Stomach (tissue), 9 donors: ENCODE results near the gene ATXN1. TPM values are rescaled to one million over a fixed set of nuclear protein-coding genes. Genes with fewer than 3 reads are reported as not detected.

Experiments used
- DNase-seq, 2 donors: peaks; one replicate each; pipeline versions ENCODE4 v3.0.0 to v3.0.0-alpha.2; 2013 to 2019
- H3K27ac ChIP-seq, 5 donors: fragments of 200-600 bp in 4 of 5; sonication (generic) in 4 of 5; one replicate each; pipeline ENCODE4 v1.5.1; 2013 to 2019; ENCODE audit warnings: mild to moderate bottlenecking in 1 of 5, moderate library complexity in 1 of 5
- H3K27me3 ChIP-seq, 3 donors: fragments of 200-600 bp; sonication (generic); one replicate each; pipeline ENCODE4 v1.5.1; 2017 to 2019; ENCODE audit warnings: mixed run types in 1 of 3
- H3K36me3 ChIP-seq, 4 donors: fragments of 200-600 bp; sonication (generic); 1 replicate in 3 of 4; 2 replicates in 1 of 4; pipeline ENCODE4 v1.5.1; 2016 to 2019
- H3K4me1 ChIP-seq, 4 donors: fragments of 200-600 bp; sonication (generic); one replicate each; pipeline ENCODE4 v1.5.1; 2016 to 2019
- H3K4me3 ChIP-seq, 4 donors: fragments of 200-600 bp; sonication (generic) in 3 of 4; one replicate each; pipeline ENCODE4 v1.5.1; 2016 to 2019; ENCODE audit warnings: mild to moderate bottlenecking in 1 of 4
- H3K9me3 ChIP-seq, 4 donors: fragments of 200-600 bp; sonication (generic); one replicate each; pipeline ENCODE4 v1.5.1; 2016 to 2019
- CTCF ChIP-seq, 7 experiments: fragments of 450-650 bp in 4 of 7; fragments of 200-600 bp in 3 of 7; sonication (generic) in 3 of 7; IDR thresholded peaks; one replicate each; pipeline ENCODE4 v1.5.1; 2016 to 2019; ENCODE audit warnings: antibody characterized with exemption in 7 of 7, control low read depth in 2 of 7, mild to moderate bottlenecking in 1 of 7
- EP300 ChIP-seq: sonication (generic); formaldehyde crosslinking; IDR thresholded peaks from one replicate; pipeline ENCODE4 v1.6.1; 2017; ENCODE audit warnings: antibody characterized with exemption
- POLR2A ChIP-seq, 4 donors: fragments of 450-650 bp; IDR thresholded peaks; one replicate each; pipeline ENCODE4 v1.6.1; 2016; ENCODE audit warnings: antibody characterized with exemption in 4 of 4, control low read depth in 2 of 4, mild to moderate bottlenecking in 1 of 4, moderate library complexity in 1 of 4
- POLR2AphosphoS5 ChIP-seq, 3 donors: sonication (generic); formaldehyde crosslinking; IDR thresholded peaks; one replicate each; pipeline ENCODE4 v1.6.1; 2016; ENCODE audit warnings: antibody characterized with exemption in 3 of 3
- WGBS, 5 donors: extraction: QIAGEN DNeasy Blood & Tissue Kit in 3 of 5; methylation state at CpG; one replicate each; pipeline versions ENCODE4 v1.1.5 to v1.1.7; 2013 to 2018; 5-methylcytosine and 5-hydroxymethylcytosine counted together
- intact Hi-C: fragments of 100-400 bp; cut with DNase I; formaldehyde crosslinking; loops from one replicate; pipeline ENCODE4 v1.15.1; 2023; ENCODE audit warnings: low total_unique reads
- polyA plus RNA-seq, 3 donors: library from polyadenylated mRNA; stranded (reverse); fragments of 200-250 nt; gene quantifications; one replicate each; pipeline ENCODE4 v1.2.3, GENCODE V29; 2013
- total RNA-seq, 5 donors: library from RNA; depleted of rRNA; stranded (reverse); fragments of >200 nt; gene quantifications; one replicate each; pipeline versions ENCODE4 v1.1.0 to v1.2.3, GENCODE V29; 2014 to 2016
- donor health status: healthy with polysubstance abuse.
- donor health status: Bipolar disorder and iron deficiency.
- donor health status: healthy.

Gene ATXN1
- total and polyA plus RNA-seq, 8 donors = 5.2 to 106 (median 39.0) TPM

GRCh38 chr6:16654701-16655100 lies 106.6 kb downstream of the ATXN1 start:
- peak overlapping the region in 1 of 5 donors; percentile 16 for H3K27ac ChIP-seq
- peaks cover 0 to 24% (median 9%) of the 10 kb centered on the region in 4 donors for H3K4me1 ChIP-seq
- no peaks in the 10 kb centered on the region for H3K9me3 ChIP-seq
- intact Hi-C loops = no loop called here
- DNase-seq = no peak
- H3K36me3 ChIP-seq = peaks cover 0 to 45% (median 35%) of the 10 kb centered on the region in 4 donors
- H3K4me3 ChIP-seq = no peak overlapping the region
- WGBS, 5 donors = 74 to 88% (median 78%) methylated on average over 1 of the region's 1 CpG
- no peaks in the 10 kb centered on the region for H3K27me3 ChIP-seq
- TF ChIP-seq EP300 = no peak
- no peak for TF ChIP-seq POLR2AphosphoS5 (IDR thresholded peaks at IDR 0.05)
- no peak for TF ChIP-seq CTCF (IDR thresholded peaks at IDR 0.05)
- TF ChIP-seq POLR2A (IDR thresholded peaks at IDR 0.05) = no peak

GRCh38 chr6:16653226-16653625 lies 108.0 kb downstream of the ATXN1 start:
- no peak for TF ChIP-seq POLR2AphosphoS5 (IDR thresholded peaks at IDR 0.05)
- no peak for TF ChIP-seq CTCF (IDR thresholded peaks at IDR 0.05)
- no peak for TF ChIP-seq POLR2A (IDR thresholded peaks at IDR 0.05)
- TF ChIP-seq EP300 = no peak
- WGBS, 5 donors = 91 to 98% (median 96%) methylated on average over 7 of the region's 7 CpGs

GRCh38 chr6:16651871-16652270 lies 109.4 kb downstream of the ATXN1 start:
- intact Hi-C loops = no loop called here
- peaks cover 0 to 38% (median 33%) of the 10 kb centered on the region in 4 donors for H3K36me3 ChIP-seq
- TF ChIP-seq POLR2AphosphoS5 (IDR thresholded peaks at IDR 0.05) (peak in 1 of 3 donors; percentile 24), CTCF (IDR thresholded peaks at IDR 0.05) (no peak)
- H3K9me3 ChIP-seq = no peaks in the 10 kb centered on the region
- DNase-seq = no peak
- 63 to 76% (median 68%) methylated on average over 6 of the region's 6 CpGs for WGBS, 5 donors
- no peaks in the 10 kb centered on the region for H3K27me3 ChIP-seq
- H3K4me3 ChIP-seq = no peak overlapping the region
- peak overlapping the region in 1 of 5 donors; percentile 41 for H3K27ac ChIP-seq
- H3K4me1 ChIP-seq = peaks cover 0 to 6% (median 0%) of the 10 kb centered on the region in 4 donors

More at GRCh38 chr6:16653226-16653625, 108.0 kb downstream of the ATXN1 start:
- intact Hi-C loops = no loop called here
- no peak overlapping the region for H3K27ac ChIP-seq
- no peak overlapping the region for H3K4me3 ChIP-seq
- peaks cover 0 to 11% (median 0%) of the 10 kb centered on the region in 4 donors for H3K4me1 ChIP-seq
- no peaks in the 10 kb centered on the region for H3K9me3 ChIP-seq
- H3K27me3 ChIP-seq = no peaks in the 10 kb centered on the region
- no peak for DNase-seq
- H3K36me3 ChIP-seq = peaks cover 0 to 45% (median 35%) of the 10 kb centered on the region in 4 donors

- H3K36me3 ChIP-seq = peaks cover 0 to 34% (median 23%) of the 10 kb centered on the region in 4 donors
- TF ChIP-seq POLR2AphosphoS5 (IDR thresholded peaks at IDR 0.05) (no peak), CTCF (IDR thresholded peaks at IDR 0.05) (no peak), POLR2A (IDR thresholded peaks at IDR 0.05) (no peak), EP300 (no peak)
- H3K4me3 ChIP-seq = no peak overlapping the region
- no peaks in the 10 kb centered on the region for H3K27me3 ChIP-seq
- DNase-seq = no peak
- no peaks in the 10 kb centered on the region for H3K9me3 ChIP-seq
- intact Hi-C loops = no loop called here
- H3K27ac ChIP-seq = no peak overlapping the region
- peaks cover 0 to 6% (median 0%) of the 10 kb centered on the region in 4 donors for H3K4me1 ChIP-seq
- WGBS, 5 donors = 75 to 81% (median 78%) methylated on average over 5 of the region's 5 CpGs
These were observed 111.4 kb downstream of the ATXN1 start for GRCh38 chr6:16649890-16650289.
